GM12878 (cell line): ENCODE results near the gene BSX.

Source experiments
- CEBPB ChIP-seq, 2 experiments: fragments of 150-350 bp in 1 of 2; IDR thresholded peaks; 2 replicates each; pipeline ENCODE4 v1.6.1; 2012 to 2014; ENCODE audit warnings: low read depth in 2 of 2, low read length in 2 of 2, borderline replicate concordance in 1 of 2, inconsistent platforms in 1 of 2
- CREM ChIP-seq: IDR thresholded peaks from 2 replicates; pipeline ENCODE4 v1.6.1; 2014; ENCODE audit warnings: antibody characterized with exemption, low read depth
- ESRRA ChIP-seq: IDR thresholded peaks from 2 replicates; pipeline ENCODE4 v1.6.1; 2012; ENCODE audit warnings: mild to moderate bottlenecking, low read length, improper control_type of control experiment
- GABPA ChIP-seq: IDR thresholded peaks from 2 replicates; pipeline ENCODE4 v1.6.1; 2014; ENCODE audit warnings: antibody characterized with exemption, low read depth, mild to moderate bottlenecking, inconsistent platforms
- NR2C2 ChIP-seq: IDR thresholded peaks from 2 replicates; pipeline ENCODE4 v1.6.1; 2011; ENCODE audit warnings: borderline replicate concordance, low read depth; ENCODE audit not compliant: control insufficient read depth, insufficient read length
- POLR2AphosphoS2 ChIP-seq: IDR thresholded peaks from 2 replicates; pipeline ENCODE4 v1.6.1; 2011; ENCODE audit warnings: low read depth, mild to moderate bottlenecking, low read length, improper control_type of control experiment, moderate library complexity
- POLR2AphosphoS5 ChIP-seq: IDR thresholded peaks from 2 replicates; pipeline ENCODE4 v1.6.1; 2011; ENCODE audit warnings: mild to moderate bottlenecking, low read length, inconsistent platforms
- TBL1XR1 ChIP-seq: IDR thresholded peaks from 2 replicates; pipeline ENCODE4 v1.6.1; 2012; ENCODE audit warnings: low read depth, low read length, improper control_type of control experiment
- TCF12 ChIP-seq: IDR thresholded peaks from 2 replicates; pipeline ENCODE4 v1.6.1; 2011; ENCODE audit warnings: low read depth, mild to moderate bottlenecking, low read length
- ZNF384 ChIP-seq: IDR thresholded peaks from 2 replicates; pipeline ENCODE4 v1.6.1; 2012; ENCODE audit warnings: low read depth, mild to moderate bottlenecking, low read length, improper control_type of control experiment, borderline replicate concordance
- TF ChIP-seq, protein P1 (sequence below), 3 experiments: IDR thresholded peaks in 2 of 3; conservative IDR thresholded peaks in 1 of 3; 2 replicates each; pipeline ENCODE4 v1.5.1; 2011; ENCODE audit warnings: low read depth in 3 of 3, low read length in 3 of 3, mild to moderate bottlenecking in 3 of 3, control low read depth in 2 of 3, moderate library complexity in 2 of 3, inconsistent platforms in 1 of 3, mixed read lengths in 1 of 3; ENCODE audit not compliant: control insufficient read depth in 2 of 3, insufficient read depth in 1 of 3; ENCODE audit errors: extremely low read depth in 1 of 3
- TF ChIP-seq, protein P2 (sequence below): fragments of 450-650 bp; IDR thresholded peaks from 2 replicates; pipeline ENCODE4 v1.6.1; 2017; ENCODE audit warnings: antibody characterized with exemption, mild to moderate bottlenecking, moderate library complexity

DNA sequence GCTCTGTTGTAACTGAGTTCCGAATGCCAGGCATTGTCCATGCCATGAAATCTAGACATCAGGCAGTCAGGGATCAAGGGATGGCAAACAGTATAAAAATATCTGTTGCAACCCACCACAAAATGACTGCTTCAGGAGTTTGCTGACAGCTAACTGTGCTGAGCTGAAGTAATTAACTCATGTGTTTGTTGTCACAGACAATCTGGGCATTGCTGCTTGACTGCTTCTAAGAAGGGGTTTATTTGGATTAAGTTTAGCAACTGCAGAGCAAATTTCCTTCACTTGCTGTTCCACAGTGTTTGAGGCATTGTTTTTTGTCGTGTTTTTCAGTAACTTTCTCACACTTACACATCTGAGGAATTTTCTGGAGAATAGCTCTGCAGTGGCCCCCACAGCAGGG lies 30.4 kb downstream of the BSX start:
- TF ChIP-seq CEBPB (IDR thresholded peaks at IDR 0.05; ENCODE audit: borderline replicate concordance in 1 of 2, low read depth in 2 of 2, low read length in 2 of 2) (no peak), ESRRA (no peak), TBL1XR1 (no peak), GABPA (no peak), NR2C2 (no peak), POLR2AphosphoS5 (no peak), TCF12 (no peak), ZNF384 (no peak), CREM (no peak), POLR2AphosphoS2 (no peak)
- TF ChIP-seq, protein P1, sequence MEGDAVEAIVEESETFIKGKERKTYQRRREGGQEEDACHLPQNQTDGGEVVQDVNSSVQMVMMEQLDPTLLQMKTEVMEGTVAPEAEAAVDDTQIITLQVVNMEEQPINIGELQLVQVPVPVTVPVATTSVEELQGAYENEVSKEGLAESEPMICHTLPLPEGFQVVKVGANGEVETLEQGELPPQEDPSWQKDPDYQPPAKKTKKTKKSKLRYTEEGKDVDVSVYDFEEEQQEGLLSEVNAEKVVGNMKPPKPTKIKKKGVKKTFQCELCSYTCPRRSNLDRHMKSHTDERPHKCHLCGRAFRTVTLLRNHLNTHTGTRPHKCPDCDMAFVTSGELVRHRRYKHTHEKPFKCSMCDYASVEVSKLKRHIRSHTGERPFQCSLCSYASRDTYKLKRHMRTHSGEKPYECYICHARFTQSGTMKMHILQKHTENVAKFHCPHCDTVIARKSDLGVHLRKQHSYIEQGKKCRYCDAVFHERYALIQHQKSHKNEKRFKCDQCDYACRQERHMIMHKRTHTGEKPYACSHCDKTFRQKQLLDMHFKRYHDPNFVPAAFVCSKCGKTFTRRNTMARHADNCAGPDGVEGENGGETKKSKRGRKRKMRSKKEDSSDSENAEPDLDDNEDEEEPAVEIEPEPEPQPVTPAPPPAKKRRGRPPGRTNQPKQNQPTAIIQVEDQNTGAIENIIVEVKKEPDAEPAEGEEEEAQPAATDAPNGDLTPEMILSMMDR (IDR thresholded peaks at IDR 0.05 in 2 of 3, conservative IDR thresholded peaks at IDR 0.05 in 1 of 3; ENCODE audit: control insufficient read depth in 2 of 3, extremely low read depth in 1 of 3, insufficient read depth in 1 of 3, low read depth in 3 of 3, low read length in 3 of 3) = no peak
- TF ChIP-seq, protein P2, sequence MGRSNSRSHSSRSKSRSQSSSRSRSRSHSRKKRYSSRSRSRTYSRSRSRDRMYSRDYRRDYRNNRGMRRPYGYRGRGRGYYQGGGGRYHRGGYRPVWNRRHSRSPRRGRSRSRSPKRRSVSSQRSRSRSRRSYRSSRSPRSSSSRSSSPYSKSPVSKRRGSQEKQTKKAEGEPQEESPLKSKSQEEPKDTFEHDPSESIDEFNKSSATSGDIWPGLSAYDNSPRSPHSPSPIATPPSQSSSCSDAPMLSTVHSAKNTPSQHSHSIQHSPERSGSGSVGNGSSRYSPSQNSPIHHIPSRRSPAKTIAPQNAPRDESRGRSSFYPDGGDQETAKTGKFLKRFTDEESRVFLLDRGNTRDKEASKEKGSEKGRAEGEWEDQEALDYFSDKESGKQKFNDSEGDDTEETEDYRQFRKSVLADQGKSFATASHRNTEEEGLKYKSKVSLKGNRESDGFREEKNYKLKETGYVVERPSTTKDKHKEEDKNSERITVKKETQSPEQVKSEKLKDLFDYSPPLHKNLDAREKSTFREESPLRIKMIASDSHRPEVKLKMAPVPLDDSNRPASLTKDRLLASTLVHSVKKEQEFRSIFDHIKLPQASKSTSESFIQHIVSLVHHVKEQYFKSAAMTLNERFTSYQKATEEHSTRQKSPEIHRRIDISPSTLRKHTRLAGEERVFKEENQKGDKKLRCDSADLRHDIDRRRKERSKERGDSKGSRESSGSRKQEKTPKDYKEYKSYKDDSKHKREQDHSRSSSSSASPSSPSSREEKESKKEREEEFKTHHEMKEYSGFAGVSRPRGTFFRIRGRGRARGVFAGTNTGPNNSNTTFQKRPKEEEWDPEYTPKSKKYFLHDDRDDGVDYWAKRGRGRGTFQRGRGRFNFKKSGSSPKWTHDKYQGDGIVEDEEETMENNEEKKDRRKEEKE = no peak
